ENCODE data around the gene ALAS2. TPM values are rescaled to one million over a fixed set of nuclear protein-coding genes. Genes with fewer than 3 reads are reported as not detected.

ALAS2 gene
- total and polyA plus RNA-seq, 5 donors from 2014 or later: not detected

GRCh38 chrX:54980334-54980733, 50.4 kb downstream of the ALAS2 start:
- Mint-ChIP-seq H3K4me1 (no peaks in the 10 kb centered on the region), H3K4me3 (no peak overlapping the region), H3K27ac (no peak overlapping the region), H3K27me3 (no peaks in the 10 kb centered on the region), H3K9me3 (peaks cover 0 to 3% (median 0%) of the 10 kb centered on the region in 7 donors), H3K36me3 (no peaks in the 10 kb centered on the region)
- DNase-seq: no peak
- H3K4me1 ChIP-seq (ENCODE audit: control insufficient read depth, insufficient read depth, low read length, poor library complexity, severe bottlenecking): no peaks in the 10 kb centered on the region
- H3K27me3 ChIP-seq (ENCODE audit: control insufficient read depth, insufficient read depth, low read length): no peaks in the 10 kb centered on the region
- no peaks in the 10 kb centered on the region for H3K36me3 ChIP-seq (ENCODE audit: control insufficient read depth, insufficient read depth, low read length)
- no peak overlapping the region for H3K4me3 ChIP-seq (ENCODE audit: low read depth, low read length)
- H3K27ac ChIP-seq (ENCODE audit: insufficient read depth, low read length, poor library complexity, severe bottlenecking): no peak overlapping the region
- ATAC-seq (ENCODE audit: low read depth in 2 of 2): no peak
- H3K9me3 ChIP-seq (ENCODE audit: control insufficient read depth in 2 of 2, low read length in 2 of 2): no peaks in the 10 kb centered on the region

- no peaks in the 10 kb centered on the region for H3K36me3 Mint-ChIP-seq
- DNase-seq: no peak
- H3K9me3 ChIP-seq (ENCODE audit: control insufficient read depth in 2 of 2, low read length in 2 of 2): no peaks in the 10 kb centered on the region
- no peak overlapping the region for H3K4me3 Mint-ChIP-seq
- no peaks in the 10 kb centered on the region for H3K27me3 Mint-ChIP-seq
- H3K4me3 ChIP-seq (ENCODE audit: low read depth, low read length): no peak overlapping the region
- no peaks in the 10 kb centered on the region for H3K27me3 ChIP-seq (ENCODE audit: control insufficient read depth, insufficient read depth, low read length)
- H3K4me1 ChIP-seq (ENCODE audit: control insufficient read depth, insufficient read depth, low read length, poor library complexity, severe bottlenecking): no peaks in the 10 kb centered on the region
- no peaks in the 10 kb centered on the region for H3K4me1 Mint-ChIP-seq
- H3K36me3 ChIP-seq (ENCODE audit: control insufficient read depth, insufficient read depth, low read length): no peaks in the 10 kb centered on the region
- no peak for ATAC-seq (ENCODE audit: low read depth in 2 of 2)
- H3K27ac ChIP-seq (ENCODE audit: insufficient read depth, low read length, poor library complexity, severe bottlenecking): no peak overlapping the region
- no peak overlapping the region for H3K27ac Mint-ChIP-seq
- H3K9me3 Mint-ChIP-seq: peaks cover 0 to 3% (median 0%) of the 10 kb centered on the region in 7 donors
Observed at GRCh38 chrX:54979432-54979831, 51.3 kb downstream of the ALAS2 start.

GRCh38 chrX:54978448-54978847, 52.3 kb downstream of the ALAS2 start:
- DNase-seq: no peak
- Mint-ChIP-seq H3K36me3 (no peaks in the 10 kb centered on the region), H3K4me1 (no peaks in the 10 kb centered on the region), H3K4me3 (no peak overlapping the region), H3K27me3 (no peaks in the 10 kb centered on the region), H3K27ac (no peak overlapping the region), H3K9me3 (peaks cover 0 to 3% (median 0%) of the 10 kb centered on the region in 7 donors)
- ATAC-seq (ENCODE audit: low read depth in 2 of 2): no peak
- Histone ChIP-seq H3K36me3 (ENCODE audit: control insufficient read depth, insufficient read depth, low read length) (no peaks in the 10 kb centered on the region), H3K4me1 (ENCODE audit: control insufficient read depth, insufficient read depth, low read length, poor library complexity, severe bottlenecking) (no peaks in the 10 kb centered on the region), H3K9me3 (ENCODE audit: control insufficient read depth in 2 of 2, low read length in 2 of 2) (no peaks in the 10 kb centered on the region), H3K27ac (ENCODE audit: insufficient read depth, low read length, poor library complexity, severe bottlenecking) (no peak overlapping the region), H3K27me3 (ENCODE audit: control insufficient read depth, insufficient read depth, low read length) (no peaks in the 10 kb centered on the region), H3K4me3 (ENCODE audit: low read depth, low read length) (no peak overlapping the region)

GRCh38 chrX:54977387-54977786, 53.4 kb downstream of the ALAS2 start:
- H3K36me3 ChIP-seq (ENCODE audit: control insufficient read depth, insufficient read depth, low read length): no peaks in the 10 kb centered on the region
- H3K4me3 ChIP-seq (ENCODE audit: low read depth, low read length): no peak overlapping the region
- no peaks in the 10 kb centered on the region for H3K4me1 Mint-ChIP-seq
- H3K27ac ChIP-seq (ENCODE audit: insufficient read depth, low read length, poor library complexity, severe bottlenecking): no peak overlapping the region
- DNase-seq (no peak), ATAC-seq (ENCODE audit: low read depth in 2 of 2) (no peak)
- no peaks in the 10 kb centered on the region for H3K4me1 ChIP-seq (ENCODE audit: control insufficient read depth, insufficient read depth, low read length, poor library complexity, severe bottlenecking)
- no peaks in the 10 kb centered on the region for H3K27me3 Mint-ChIP-seq
- H3K27me3 ChIP-seq (ENCODE audit: control insufficient read depth, insufficient read depth, low read length): no peaks in the 10 kb centered on the region
- H3K4me3 Mint-ChIP-seq: no peak overlapping the region
- H3K36me3 Mint-ChIP-seq: no peaks in the 10 kb centered on the region
- no peaks in the 10 kb centered on the region for H3K9me3 ChIP-seq (ENCODE audit: control insufficient read depth in 2 of 2, low read length in 2 of 2)
- no peak overlapping the region for H3K27ac Mint-ChIP-seq
- peaks cover 0 to 2% (median 0%) of the 10 kb centered on the region in 7 donors for H3K9me3 Mint-ChIP-seq

- ATAC-seq (ENCODE audit: low read depth in 2 of 2): no peak
Observed at GRCh38 chrX:54964766-54965497, 65.8 kb downstream of the ALAS2 start.

GRCh38 chrX:54961750-54962149, 69.0 kb downstream of the ALAS2 start:
- peaks cover 0 to 4% (median 0%) of the 10 kb centered on the region in 7 donors for H3K9me3 Mint-ChIP-seq
- H3K36me3 Mint-ChIP-seq: no peaks in the 10 kb centered on the region
- peaks cover 0 to 8% (median 3%) of the 10 kb centered on the region in 4 donors for H3K4me1 Mint-ChIP-seq
- Histone ChIP-seq H3K27ac (ENCODE audit: insufficient read depth, low read length, poor library complexity, severe bottlenecking) (no peak overlapping the region), H3K9me3 (ENCODE audit: control insufficient read depth in 2 of 2, low read length in 2 of 2) (no peaks in the 10 kb centered on the region), H3K36me3 (ENCODE audit: control insufficient read depth, insufficient read depth, low read length) (no peaks in the 10 kb centered on the region), H3K4me3 (ENCODE audit: low read depth, low read length) (no peak overlapping the region), H3K27me3 (ENCODE audit: control insufficient read depth, insufficient read depth, low read length) (no peaks in the 10 kb centered on the region), H3K4me1 (ENCODE audit: control insufficient read depth, insufficient read depth, low read length, poor library complexity, severe bottlenecking) (no peaks in the 10 kb centered on the region)
- no peak overlapping the region for H3K4me3 Mint-ChIP-seq
- H3K27me3 Mint-ChIP-seq: peaks cover 9% of the 10 kb centered on the region
- DNase-seq (no peak), ATAC-seq (ENCODE audit: low read depth in 2 of 2) (no peak)
- no peak overlapping the region for H3K27ac Mint-ChIP-seq

More at GRCh38 chrX:54964766-54965497, 65.8 kb downstream of the ALAS2 start:
- Mint-ChIP-seq H3K27me3 (peaks cover 9% of the 10 kb centered on the region), H3K27ac (peak overlapping the region in 1 of 3 donors; percentile 57), H3K36me3 (no peaks in the 10 kb centered on the region), H3K4me3 (peak overlapping the region in 1 of 4 donors; percentile 6), H3K4me1 (peaks cover 0 to 8% (median 3%) of the 10 kb centered on the region in 4 donors), H3K9me3 (peaks cover 0 to 3% (median 0%) of the 10 kb centered on the region in 7 donors)
- H3K27ac ChIP-seq (ENCODE audit: insufficient read depth, low read length, poor library complexity, severe bottlenecking): no peak overlapping the region
- H3K4me3 ChIP-seq (ENCODE audit: low read depth, low read length): no peak overlapping the region
- no peaks in the 10 kb centered on the region for H3K27me3 ChIP-seq (ENCODE audit: control insufficient read depth, insufficient read depth, low read length)
- no peaks in the 10 kb centered on the region for H3K36me3 ChIP-seq (ENCODE audit: control insufficient read depth, insufficient read depth, low read length)
- DNase-seq: peak in 1 of 3 donors; percentile 13
- no peaks in the 10 kb centered on the region for H3K9me3 ChIP-seq (ENCODE audit: control insufficient read depth in 2 of 2, low read length in 2 of 2)
- H3K4me1 ChIP-seq (ENCODE audit: control insufficient read depth, insufficient read depth, low read length, poor library complexity, severe bottlenecking): no peaks in the 10 kb centered on the region

Other genes starting within 250 kb of the ALAS2 start
- not detected for gene ITIH6, start 232.7 kb downstream of the ALAS2 start, total RNA-seq
- gene ITIH6, start 232.7 kb downstream of the ALAS2 start, polyA plus RNA-seq: not detected
- gene MAGED2, start 223.2 kb downstream of the ALAS2 start, total RNA-seq: 61.0 TPM
- gene MAGED2, start 223.2 kb downstream of the ALAS2 start, polyA plus RNA-seq: 100 to 1,000 TPM in 3 of 4 donors, 10 to 100 TPM in 1; 97.5 to 116 (median 109) TPM
- 0.47 TPM for gene TRO, start 110.2 kb downstream of the ALAS2 start, total RNA-seq
- gene TRO, start 110.2 kb downstream of the ALAS2 start, polyA plus RNA-seq: under 1 TPM in 2 of 4 donors, not detected in 2; 0.17 to 0.44 TPM
- gene PFKFB1, start 36.8 kb downstream of the ALAS2 start, total RNA-seq: 0.35 TPM
- under 1 TPM in 2 of 4 donors, not detected in 2; 0.09 to 0.40 TPM for gene PFKFB1, start 36.8 kb downstream of the ALAS2 start, polyA plus RNA-seq
- gene APEX2, start 30.6 kb downstream of the ALAS2 start, total RNA-seq: 9.4 TPM
- gene APEX2, start 30.6 kb downstream of the ALAS2 start, polyA plus RNA-seq: 10 to 100 TPM; 16.5 to 21.6 (median 18.7) TPM
- gene PAGE2B, start 44.1 kb upstream of the ALAS2 start, total RNA-seq: not detected
- not detected for gene PAGE2B, start 44.1 kb upstream of the ALAS2 start, polyA plus RNA-seq
- gene PAGE2, start 58.0 kb upstream of the ALAS2 start, total RNA-seq: not detected
- gene PAGE2, start 58.0 kb upstream of the ALAS2 start, polyA plus RNA-seq: not detected
- gene PAGE5, start 189.4 kb upstream of the ALAS2 start, total RNA-seq: not detected
- 1 to 10 TPM in 2 of 4 donors, under 1 TPM in 1, not detected in 1; 0.66 to 3.3 (median 2.6) TPM for gene PAGE5, start 189.4 kb upstream of the ALAS2 start, polyA plus RNA-seq
- not detected for gene PAGE3, start 233.9 kb upstream of the ALAS2 start, total RNA-seq
- not detected for gene PAGE3, start 233.9 kb upstream of the ALAS2 start, polyA plus RNA-seq